Keratinocyte (primary cell): ENCODE measurements around the gene OR52H1. TPM values are rescaled to one million over a fixed set of nuclear protein-coding genes. Genes with fewer than 3 reads are reported as not detected.

Source experiments
- DNase-seq: peaks from one replicate; pipeline ENCODE4 v3.0.0-alpha.2; 2011; ENCODE audit warnings: low read depth, missing footprints, low spot score
- FAIRE-seq: peaks from 2 replicates; lab custom pipeline; 2011; peaks lifted over from hg19 to GRCh38; lab: Jason Lieb, UNC
- H2AFZ ChIP-seq: 2 replicates; pipeline ENCODE4 v1.6.0; 2012; ENCODE audit warnings: low read length, control low read depth, inconsistent platforms; ENCODE audit not compliant: control insufficient read depth
- H3K27ac ChIP-seq: 2 replicates; pipeline ENCODE4 v1.5.1; 2011; ENCODE audit warnings: low read length; ENCODE audit not compliant: control insufficient read depth, insufficient read depth
- H3K27me3 ChIP-seq: 3 replicates; pipeline ENCODE4 v1.6.0; 2011; ENCODE audit warnings: low read length; ENCODE audit not compliant: control insufficient read depth, insufficient read depth; ENCODE audit errors: extremely low read depth
- H3K36me3 ChIP-seq, 2 experiments: 2 replicates in 1 of 2; 3 replicates in 1 of 2; pipeline ENCODE4 v1.5.1; 2011; ENCODE audit warnings: low read length in 2 of 2, mild to moderate bottlenecking in 1 of 2; ENCODE audit not compliant: control insufficient read depth in 2 of 2, insufficient read depth in 2 of 2; ENCODE audit errors: extremely low read depth in 1 of 2
- H3K4me1 ChIP-seq: 3 replicates; pipeline ENCODE4 v1.5.1; 2011; ENCODE audit warnings: low read length; ENCODE audit not compliant: control insufficient read depth, insufficient read depth; ENCODE audit errors: extremely low read depth
- H3K4me2 ChIP-seq: 3 replicates; pipeline ENCODE4 v1.6.0; 2011; ENCODE audit warnings: low read depth, low read length; ENCODE audit not compliant: control insufficient read depth, insufficient read depth; ENCODE audit errors: extremely low read depth
- H3K4me3 ChIP-seq, 3 experiments: fragments of 200-600 bp in 1 of 3; sonication (generic) in 1 of 3; 2 replicates in 2 of 3; 3 replicates in 1 of 3; pipeline ENCODE4 v1.5.1; 2011 to 2016; ENCODE audit warnings: low read length in 3 of 3, mild to moderate bottlenecking in 3 of 3, control low read depth in 2 of 3, inconsistent platforms in 1 of 3, low read depth in 1 of 3, mixed read lengths in 1 of 3, mixed run types in 1 of 3, moderate library complexity in 1 of 3; ENCODE audit not compliant: control insufficient read depth in 2 of 3, insufficient read depth in 2 of 3; ENCODE audit errors: extremely low read depth in 1 of 3
- H3K79me2 ChIP-seq: 2 replicates; pipeline ENCODE4 v1.6.0; 2012; ENCODE audit warnings: low read length; ENCODE audit not compliant: control insufficient read depth, insufficient read depth
- H3K9ac ChIP-seq: 3 replicates; pipeline ENCODE4 v1.6.0; 2011; ENCODE audit warnings: low read length; ENCODE audit not compliant: control insufficient read depth, insufficient read depth; ENCODE audit errors: extremely low read depth
- H3K9me1 ChIP-seq: 3 replicates; pipeline ENCODE4 v1.6.0; 2011; ENCODE audit warnings: low read length; ENCODE audit not compliant: control insufficient read depth, insufficient read depth; ENCODE audit errors: extremely low read depth
- H3K9me3 ChIP-seq: 2 replicates; pipeline ENCODE4 v1.5.1; 2012; ENCODE audit warnings: low read depth, low read length; ENCODE audit not compliant: control insufficient read depth
- H4K20me1 ChIP-seq: 3 replicates; pipeline ENCODE4 v1.6.0; 2011; ENCODE audit warnings: low read length; ENCODE audit not compliant: control insufficient read depth, insufficient read depth; ENCODE audit errors: extremely low read depth
- CTCF ChIP-seq, 3 experiments: IDR thresholded peaks in 1 of 3; conservative IDR thresholded peaks in 1 of 3; optimal IDR thresholded peaks in 1 of 3; 2 replicates in 2 of 3; 3 replicates in 1 of 3; pipeline versions ENCODE3 to v1.5.1; 2011; ENCODE audit warnings: low read length in 3 of 3, mild to moderate bottlenecking in 3 of 3, moderate library complexity in 2 of 3, control low read depth in 1 of 3, inconsistent platforms in 1 of 3; ENCODE audit not compliant: insufficient read depth in 2 of 3; ENCODE audit errors: extremely low read depth in 1 of 3
- EZH2 ChIP-seq: IDR thresholded peaks from one replicate; pipeline ENCODE4 v1.6.1; 2012; ENCODE audit warnings: inconsistent platforms, mild to moderate bottlenecking, low read length, moderate library complexity
- dilution Hi-C: fragments of 300-500 bp; cut with MboI; formaldehyde crosslinking; loops from one replicate; pipeline ENCODE4 v1.7.0; 2020; ENCODE audit warnings: low sequenced_read_pairs; ENCODE audit not compliant: extremely low pct_ligation_motif_present
- polyA minus RNA-seq, 3 experiments: library from RNA; depleted of rRNA, polyadenylated mRNA; stranded (reverse); fragments of >200 nt; gene quantifications; 1 replicate in 1 of 3; 2 replicates in 1 of 3; 3 replicates in 1 of 3; pipeline ENCODE4 v1.2.3, GENCODE V29; 2011
- polyA plus RNA-seq, 5 experiments: library from polyadenylated mRNA; depleted of rRNA in 3 of 5; stranded (reverse) in 3 of 5; stranded (forward) in 1 of 5; unstranded in 1 of 5; fragments of >200 nt; gene quantifications; 1 replicate in 1 of 5; 2 replicates in 3 of 5; 3 replicates in 1 of 5; pipeline versions ENCODE4 v1.2.1 to v1.2.3, GENCODE V29; 2011 to 2012; ENCODE audit warnings: missing spikeins in 2 of 5, low read depth in 1 of 5, low replicate concordance in 1 of 5

Gene OR52H1
- polyA plus RNA-seq: 0.15 TPM in 1 of 3 replicates, not detected in the others
- polyA plus RNA-seq (2011; ENCODE audit: low read depth): not detected
- not detected in 2 replicates for polyA plus RNA-seq (2011; cell fraction: cytosol; rRNA removed)
- 0.19 and 0.41 TPM in 2 replicates for polyA plus RNA-seq (2011; cell fraction: nucleus; rRNA removed)
- not detected in 2 replicates for polyA plus RNA-seq (2012; ENCODE audit: low replicate concordance)
- 0.56 to 3.1 TPM (median 2.0 TPM) in 3 replicates for polyA minus RNA-seq
- polyA minus RNA-seq (2011; cell fraction: cytosol; rRNA and poly(A)+ RNA removed): not detected
- 0.74 and 1.8 TPM in 2 replicates for polyA minus RNA-seq (2011; cell fraction: nucleus; rRNA and poly(A)+ RNA removed)

GRCh38 chr11:5548440-5548839 lies at the start of gene OR52H1:
TSS of gene OR52H1 (minus strand) at chr11:5548540. CDS start at chr11:5545505, 3,035 bp downstream.
- dilution Hi-C loops: no loop called here
- no peak within 1 kb of the TSS for H3K9ac ChIP-seq
- H3K9me3 ChIP-seq: no peaks in the 10 kb centered on the region
- no peak within 1 kb of the TSS for H3K27ac ChIP-seq
- no peaks in the 10 kb centered on the region for H3K36me3 ChIP-seq
- no peak within 1 kb of the TSS for H3K4me3 ChIP-seq
- DNase-seq (no peak), FAIRE-seq (no peak)
- H3K27me3 ChIP-seq: no peaks in the 10 kb centered on the region
- H2AFZ ChIP-seq: no peak within 1 kb of the TSS
- no peak within 1 kb of the TSS for H3K4me2 ChIP-seq
- no peaks in the 10 kb centered on the region for H3K9me1 ChIP-seq
- TF ChIP-seq EZH2: no peak
- TF ChIP-seq CTCF (optimal IDR thresholded peaks at IDR 0.05 in 1 of 3, IDR thresholded peaks at IDR 0.05 in 1 of 3, conservative IDR thresholded peaks at IDR 0.05 in 1 of 3; ENCODE audit: extremely low read depth in 1 of 3, insufficient read depth in 2 of 3, low read length in 3 of 3): no peak
- H3K4me1 ChIP-seq: peaks cover 13% of the 10 kb centered on the region
- no peaks in the 10 kb centered on the region for H4K20me1 ChIP-seq
- H3K79me2 ChIP-seq: no peaks in the 10 kb centered on the region

- Histone ChIP-seq H3K27me3 (no peaks in the 10 kb centered on the region), H3K4me2 (peak overlapping the region; percentile 88), H3K9me1 (no peaks in the 10 kb centered on the region), H3K36me3 (no peaks in the 10 kb centered on the region), H4K20me1 (no peaks in the 10 kb centered on the region), H3K4me1 (peaks cover 17% of the 10 kb centered on the region), H3K9ac (no peak overlapping the region), H3K4me3 (no peak overlapping the region), H3K27ac (no peak overlapping the region), H3K79me2 (no peaks in the 10 kb centered on the region), H3K9me3 (no peaks in the 10 kb centered on the region), H2AFZ (no peak overlapping the region)
- no peak for FAIRE-seq
- dilution Hi-C loops: no loop called here
- no peak for TF ChIP-seq EZH2
- no peak for TF ChIP-seq CTCF (optimal IDR thresholded peaks at IDR 0.05 in 1 of 3, IDR thresholded peaks at IDR 0.05 in 1 of 3, conservative IDR thresholded peaks at IDR 0.05 in 1 of 3; ENCODE audit: extremely low read depth in 1 of 3, insufficient read depth in 2 of 3, low read length in 3 of 3)
- DNase-seq: no peak
Measured at GRCh38 chr11:5597953-5598352, 49.6 kb upstream of the OR52H1 start.
